Vagina (tissue), 2 donors: ENCODE measurements around the gene ACAP3.

Experiments
- POLR2AphosphoS5 ChIP-seq, 2 donors: sonication (generic); formaldehyde crosslinking; IDR thresholded peaks; one replicate each; pipeline ENCODE4 v1.9.0; 2017; ENCODE audit warnings: antibody characterized with exemption in 2 of 2, mild to moderate bottlenecking in 2 of 2, low read depth in 1 of 2; ENCODE audit not compliant: insufficient read depth in 1 of 2
- TF ChIP-seq, protein P1 (sequence below), 3 experiments: fragments of 450-650 bp in 2 of 3; fragments of 200-600 bp in 1 of 3; sonication (generic) in 1 of 3; IDR thresholded peaks; one replicate each; pipeline ENCODE4 v1.5.1; 2017 to 2019; ENCODE audit warnings: antibody characterized with exemption in 3 of 3, mild to moderate bottlenecking in 2 of 3, moderate library complexity in 2 of 3

DNA sequence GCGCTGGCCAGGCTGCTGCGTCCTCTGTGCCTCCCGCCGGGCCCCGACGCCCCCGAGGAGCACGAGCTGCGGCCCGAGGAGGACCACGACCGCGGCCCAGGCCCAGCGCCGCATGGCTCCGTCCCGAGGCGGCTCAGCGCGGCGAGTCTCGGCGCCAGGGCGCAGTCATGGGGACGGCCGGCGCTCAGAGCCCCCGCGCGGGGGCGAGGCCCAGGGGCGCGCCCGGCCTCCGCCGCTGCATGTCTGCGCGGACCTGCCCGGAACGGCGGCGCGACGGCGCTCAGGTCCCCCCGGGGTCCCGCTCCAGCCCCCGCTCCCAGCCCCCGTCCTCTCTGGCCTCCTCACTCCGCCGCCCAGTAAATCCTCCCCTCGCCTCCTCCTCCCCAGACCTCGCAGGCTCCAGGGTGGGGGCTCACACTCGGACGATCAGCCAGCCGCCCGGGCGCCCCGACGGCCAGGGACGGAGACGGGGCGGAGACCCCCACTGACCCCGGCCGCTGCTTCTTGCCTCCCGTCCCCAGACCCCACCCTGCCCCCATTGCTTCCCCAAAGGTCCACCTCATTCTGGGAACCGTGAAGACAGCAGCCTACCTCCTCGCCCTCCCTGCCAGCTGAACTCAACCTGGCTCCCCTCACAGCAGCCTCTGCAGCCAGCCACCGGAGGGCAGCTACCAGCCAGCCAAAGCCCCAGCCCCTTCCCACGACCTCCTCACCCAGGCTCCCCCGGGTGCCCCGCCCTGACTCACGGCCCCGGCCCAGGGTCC lies 61.0 kb downstream of the ACAP3 start, which contains the start of gene C1QTNF12:
- TF ChIP-seq, protein P1, sequence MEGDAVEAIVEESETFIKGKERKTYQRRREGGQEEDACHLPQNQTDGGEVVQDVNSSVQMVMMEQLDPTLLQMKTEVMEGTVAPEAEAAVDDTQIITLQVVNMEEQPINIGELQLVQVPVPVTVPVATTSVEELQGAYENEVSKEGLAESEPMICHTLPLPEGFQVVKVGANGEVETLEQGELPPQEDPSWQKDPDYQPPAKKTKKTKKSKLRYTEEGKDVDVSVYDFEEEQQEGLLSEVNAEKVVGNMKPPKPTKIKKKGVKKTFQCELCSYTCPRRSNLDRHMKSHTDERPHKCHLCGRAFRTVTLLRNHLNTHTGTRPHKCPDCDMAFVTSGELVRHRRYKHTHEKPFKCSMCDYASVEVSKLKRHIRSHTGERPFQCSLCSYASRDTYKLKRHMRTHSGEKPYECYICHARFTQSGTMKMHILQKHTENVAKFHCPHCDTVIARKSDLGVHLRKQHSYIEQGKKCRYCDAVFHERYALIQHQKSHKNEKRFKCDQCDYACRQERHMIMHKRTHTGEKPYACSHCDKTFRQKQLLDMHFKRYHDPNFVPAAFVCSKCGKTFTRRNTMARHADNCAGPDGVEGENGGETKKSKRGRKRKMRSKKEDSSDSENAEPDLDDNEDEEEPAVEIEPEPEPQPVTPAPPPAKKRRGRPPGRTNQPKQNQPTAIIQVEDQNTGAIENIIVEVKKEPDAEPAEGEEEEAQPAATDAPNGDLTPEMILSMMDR (IDR thresholded peaks at IDR 0.05), result no peak
- no peak for TF ChIP-seq POLR2AphosphoS5 (IDR thresholded peaks at IDR 0.05; ENCODE audit: insufficient read depth in 1 of 2, low read depth in 1 of 2)
